ENCODE data around the gene ETNK2.

DNA sequence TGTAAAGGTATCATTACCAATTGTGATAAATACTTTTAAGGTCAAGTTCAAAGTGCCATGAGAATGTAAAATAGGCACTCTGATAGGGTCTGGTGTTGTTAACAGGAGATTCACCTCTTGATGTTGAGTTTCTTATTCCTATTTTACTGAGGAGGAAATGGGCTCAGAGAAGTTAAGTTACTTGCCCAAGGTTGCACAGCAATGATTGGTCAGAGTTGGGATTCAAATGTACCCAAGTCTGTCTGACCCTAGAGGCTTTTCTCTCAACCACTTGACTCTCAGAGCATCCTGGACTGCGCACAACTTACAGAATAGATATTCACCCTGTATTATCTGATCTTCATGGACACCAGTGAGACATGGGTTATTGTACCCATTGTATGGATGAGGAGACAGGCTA, 45.0 kb downstream of the ETNK2 start:
- TF ChIP-seq CTCF (IDR thresholded peaks at IDR 0.05; ENCODE audit: low read depth, low read length) = no peak
- TF ChIP-seq POLR2A (IDR thresholded peaks at IDR 0.05; ENCODE audit: extremely low read depth, insufficient read length) = no peak
- TF ChIP-seq MAX (IDR thresholded peaks at IDR 0.05; ENCODE audit: low read depth, low read length) = no peak
